Mesodermal cell (in vitro differentiated cells): ENCODE data around the gene FTCD.

Source experiments
- H3K27ac ChIP-seq: 2 replicates; pipeline ENCODE4 v1.7.0; 2013; ENCODE audit warnings: mild to moderate bottlenecking, low read depth, low read length, moderate library complexity; ENCODE audit not compliant: severe bottlenecking
- H3K36me3 ChIP-seq: 2 replicates; pipeline ENCODE4 v1.7.1; 2013; ENCODE audit warnings: mild to moderate bottlenecking, low read length, moderate library complexity; ENCODE audit not compliant: control insufficient read depth, insufficient read depth
- H3K4me1 ChIP-seq: one replicate; pipeline ENCODE4 v1.7.1; 2013; ENCODE audit warnings: mild to moderate bottlenecking, low read length; ENCODE audit not compliant: insufficient read depth, control insufficient read depth, poor library complexity, severe bottlenecking
- H3K4me3 ChIP-seq: 2 replicates; pipeline ENCODE4 v1.7.0; 2013; ENCODE audit warnings: low read length, control low read depth, mild to moderate bottlenecking; ENCODE audit not compliant: insufficient read depth, poor library complexity, severe bottlenecking; ENCODE audit errors: extremely low read depth
- H3K9me3 ChIP-seq: 2 replicates; pipeline ENCODE4 v1.7.1; 2013; ENCODE audit warnings: mild to moderate bottlenecking, low read length, moderate library complexity; ENCODE audit not compliant: control insufficient read depth
- WGBS, 2 experiments: methylation state at CpG; one replicate each; pipeline ENCODE4 v1.1.5; 2013; ENCODE audit warnings: missing lambda C conversion rate in 2 of 2; ENCODE audit not compliant: insufficient coverage in 2 of 2; 5-methylcytosine and 5-hydroxymethylcytosine counted together

Gene FTCD

DNA sequence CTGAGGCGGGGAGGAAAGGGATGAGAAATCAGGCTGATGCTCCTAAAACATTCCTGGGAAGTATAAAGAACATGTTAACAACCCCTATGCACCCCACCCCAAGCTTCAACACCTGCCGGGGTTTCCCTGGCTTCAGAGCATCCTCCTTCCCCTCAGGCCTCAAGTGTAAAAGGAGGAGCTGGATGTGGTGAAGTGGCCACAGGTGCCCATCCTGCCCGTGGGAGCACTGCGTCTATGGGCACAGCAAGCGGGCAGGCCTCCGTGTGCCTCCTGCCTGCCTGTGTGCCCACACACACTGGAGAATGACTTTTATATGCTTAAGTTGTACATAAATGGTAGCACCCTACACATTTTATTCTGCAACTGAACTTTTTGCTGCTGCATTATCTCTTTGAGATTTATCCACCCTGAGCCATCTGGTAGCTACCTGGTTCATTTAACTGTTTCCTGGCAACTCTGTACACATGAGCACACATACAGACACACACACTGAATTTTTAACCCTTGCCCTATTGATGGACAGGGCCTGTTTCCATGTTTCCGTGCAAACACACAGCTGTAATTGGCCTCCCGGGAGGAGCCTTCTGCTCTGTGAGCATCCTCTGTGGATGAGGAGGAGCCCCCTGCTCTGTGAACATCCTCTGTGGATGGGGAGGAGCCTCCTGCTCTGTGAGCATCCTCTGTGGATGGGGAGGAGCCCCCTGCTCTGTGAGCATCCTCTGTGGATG lies 13.4 kb upstream of the FTCD start:
- H3K9me3 ChIP-seq, result no peaks in the 10 kb centered on the region
- H3K4me3 ChIP-seq, result no peak overlapping the region
- peaks cover 3% of the 10 kb centered on the region for H3K36me3 ChIP-seq
- H3K27ac ChIP-seq, result no peak overlapping the region
- WGBS, 2 experiments, result 95 to 96% methylated on average over 4 to 5 of the region's 8 CpGs
- no peaks in the 10 kb centered on the region for H3K4me1 ChIP-seq

DNA sequence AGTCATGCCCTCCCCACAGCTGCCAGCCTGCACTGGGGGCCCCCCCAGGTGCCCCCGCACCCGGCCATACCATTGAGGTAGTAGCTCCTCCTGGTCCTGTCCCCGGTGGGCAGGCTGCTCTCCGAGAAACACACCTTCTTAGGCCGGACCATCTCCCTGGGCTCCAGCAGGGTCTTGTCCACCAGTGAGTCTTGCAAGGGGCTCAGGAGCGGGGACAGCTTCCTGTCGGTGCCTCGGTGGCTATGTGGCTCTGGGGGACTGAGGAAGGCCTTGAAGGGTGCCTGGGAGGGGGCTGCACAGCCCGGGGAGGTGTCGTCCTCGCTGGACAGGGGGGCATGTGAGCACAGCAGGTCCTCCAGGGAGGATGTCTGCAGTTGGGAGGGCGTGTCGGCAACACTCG lies 12.9 kb upstream of the FTCD start:
- H3K27ac ChIP-seq, result no peak overlapping the region
- WGBS, 2 experiments, result 93 to 94% methylated on average over 13 to 14 of the region's 14 CpGs
- H3K4me3 ChIP-seq, result no peak overlapping the region
- H3K9me3 ChIP-seq, result no peaks in the 10 kb centered on the region
- no peaks in the 10 kb centered on the region for H3K4me1 ChIP-seq
- H3K36me3 ChIP-seq, result peaks cover 4% of the 10 kb centered on the region

DNA sequence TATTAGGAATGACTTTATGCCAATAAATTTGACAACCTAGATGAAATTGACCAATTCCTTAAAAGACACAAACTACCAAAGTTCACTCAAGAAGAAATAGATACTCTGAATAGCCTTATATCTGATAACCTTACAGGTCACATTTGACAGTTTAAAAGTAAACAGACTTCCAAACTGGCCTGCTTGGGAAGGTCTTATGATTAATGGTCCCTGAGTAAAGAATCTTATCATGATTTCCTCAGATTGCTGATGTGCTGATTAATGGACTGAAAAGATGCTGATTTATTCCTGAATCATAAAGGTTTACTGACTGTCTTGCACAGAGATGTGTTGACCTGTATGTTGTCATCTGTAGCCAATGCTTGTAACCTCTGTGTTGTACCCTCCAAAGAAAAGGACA lies 9.7 kb upstream of the FTCD start:
- no peak overlapping the region for H3K4me3 ChIP-seq
- peaks cover 16% of the 10 kb centered on the region for H3K36me3 ChIP-seq
- no peaks in the 10 kb centered on the region for H3K4me1 ChIP-seq
- H3K9me3 ChIP-seq, result peaks cover 9% of the 10 kb centered on the region
- no peak overlapping the region for H3K27ac ChIP-seq

DNA sequence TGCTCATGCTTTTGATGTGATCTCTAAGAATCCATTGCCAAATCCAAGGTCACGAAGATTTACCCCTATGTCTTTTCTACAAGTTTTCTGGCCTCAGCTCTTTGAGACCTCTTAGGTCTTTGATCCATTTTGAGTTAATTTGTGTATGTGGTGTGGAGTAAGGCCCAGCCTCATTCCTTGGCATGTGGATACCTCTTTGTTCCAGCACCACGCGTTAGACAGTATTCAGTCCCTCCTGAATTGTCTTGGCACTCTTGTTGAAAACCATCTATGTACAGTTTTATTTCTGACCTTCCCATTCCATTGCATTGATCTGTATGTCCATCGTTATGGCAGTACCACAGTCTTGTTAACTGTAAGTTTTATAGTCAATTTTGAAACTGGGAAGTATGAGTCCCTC lies 8.0 kb upstream of the FTCD start:
- Histone ChIP-seq H3K9me3 (peaks cover 9% of the 10 kb centered on the region), H3K4me1 (no peaks in the 10 kb centered on the region), H3K4me3 (no peak overlapping the region), H3K27ac (no peak overlapping the region), H3K36me3 (peaks cover 23% of the 10 kb centered on the region)
- WGBS, 2 experiments, result 96 to 100% methylated on average over 2 to 4 of the region's 4 CpGs

DNA sequence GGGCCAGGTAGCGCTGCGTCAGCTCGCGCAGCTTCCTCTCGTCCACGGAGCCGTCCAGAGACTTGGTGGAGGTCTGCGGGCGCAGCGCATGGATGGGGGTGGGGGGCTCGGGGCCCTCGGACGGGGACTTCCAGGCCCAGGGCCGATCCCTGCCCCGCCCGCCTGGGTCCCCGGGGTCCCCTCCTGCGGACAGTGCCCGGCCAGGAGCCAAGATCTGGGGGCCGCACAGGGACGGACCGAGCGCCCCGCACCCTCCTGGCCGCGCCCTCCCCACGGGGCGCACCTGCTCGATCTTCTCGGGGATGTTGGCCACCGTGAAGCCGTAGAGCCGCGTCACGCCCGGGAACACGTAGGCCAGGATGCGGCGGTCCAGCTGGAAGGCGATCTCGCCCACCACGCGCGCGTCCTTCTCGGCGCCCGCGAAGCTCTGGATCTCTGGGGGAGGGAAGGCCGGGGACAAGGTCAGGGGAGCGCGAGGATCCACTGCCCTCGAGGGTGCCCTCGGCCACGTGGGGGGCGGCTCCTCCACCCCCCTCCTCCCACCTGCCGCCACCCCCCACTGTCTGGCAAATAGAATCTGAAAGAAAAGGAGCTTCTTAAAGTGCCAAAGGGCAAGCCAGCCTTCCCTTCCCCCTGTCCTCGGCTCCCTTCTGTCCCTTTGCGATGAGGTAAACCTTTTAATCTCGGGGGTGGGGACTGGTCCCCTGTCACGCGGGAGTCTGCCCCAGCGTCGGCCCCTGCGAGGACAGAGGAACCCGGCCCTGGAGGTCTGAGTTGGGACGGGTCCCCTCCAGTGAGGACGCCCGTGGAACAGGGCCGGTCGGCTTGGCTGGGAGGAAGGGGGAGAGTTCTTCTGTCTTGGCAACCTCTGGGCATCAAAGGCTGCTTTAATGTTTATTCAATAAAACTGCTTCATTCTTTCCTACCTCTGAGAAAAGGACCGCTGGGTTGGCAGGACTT lies 6.5 kb upstream of the FTCD start:
- 95 to 96% methylated on average over 46 to 66 of the region's 72 CpGs for WGBS, 2 experiments
- Histone ChIP-seq H3K9me3 (peaks cover 9% of the 10 kb centered on the region), H3K27ac (no peak overlapping the region), H3K4me1 (no peaks in the 10 kb centered on the region), H3K4me3 (no peak overlapping the region), H3K36me3 (peaks cover 23% of the 10 kb centered on the region)

DNA sequence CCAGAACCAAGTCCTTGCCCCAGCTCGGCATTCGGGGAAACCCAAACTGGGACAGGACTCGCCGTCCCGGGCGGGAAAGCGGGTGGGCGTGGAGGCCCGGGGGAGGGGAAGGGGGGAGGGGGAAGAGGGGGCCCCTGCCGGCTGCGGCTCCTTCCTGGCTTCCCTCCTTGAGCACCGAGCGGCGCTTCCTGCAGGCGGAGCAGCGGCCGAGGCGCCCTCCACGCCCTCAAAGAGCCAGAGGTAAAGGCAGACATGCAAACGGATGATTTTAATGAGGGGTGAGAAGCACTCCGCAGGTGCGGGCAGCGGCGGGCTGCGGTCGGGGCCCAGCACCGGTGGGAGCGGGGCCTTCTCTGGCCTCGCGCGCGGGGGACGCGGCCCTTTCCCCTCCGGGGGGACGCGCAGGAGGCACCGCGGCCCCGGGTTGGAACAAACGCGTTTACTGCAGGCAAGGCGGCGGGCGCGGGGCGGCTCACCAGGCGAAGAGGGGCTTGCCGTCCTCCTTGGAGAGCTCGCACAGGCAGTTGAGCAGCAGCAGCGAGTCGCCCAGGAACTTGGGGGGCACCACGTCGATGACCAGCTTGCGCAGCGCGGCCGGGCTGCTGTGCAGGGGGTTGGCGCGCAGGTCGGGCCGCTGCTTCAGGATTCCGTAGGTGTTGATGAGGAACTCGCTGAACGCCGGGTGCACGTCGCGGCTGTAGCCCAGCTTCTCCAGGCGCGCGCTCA lies 5.7 kb upstream of the FTCD start:
- WGBS, 2 experiments, result 96 to 98% methylated on average over 37 to 61 of the region's 72 CpGs
- Histone ChIP-seq H3K4me1 (no peaks in the 10 kb centered on the region), H3K36me3 (peaks cover 25% of the 10 kb centered on the region), H3K4me3 (no peak overlapping the region), H3K9me3 (peaks cover 9% of the 10 kb centered on the region), H3K27ac (no peak overlapping the region)

DNA sequence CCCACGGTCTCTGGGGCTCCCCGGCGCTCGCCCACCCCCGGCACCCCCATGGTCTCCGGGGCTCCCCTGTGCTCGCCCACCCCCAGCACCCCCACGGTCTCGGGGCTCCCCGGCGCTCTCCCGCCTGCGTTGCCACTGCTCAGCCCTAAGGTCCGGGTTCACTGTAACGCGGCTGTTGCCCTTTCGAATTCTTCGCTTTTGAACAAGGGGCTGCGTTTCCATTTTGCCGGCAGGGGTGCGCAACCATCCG lies 5.2 kb upstream of the FTCD start:
- Histone ChIP-seq H3K4me3 (no peak overlapping the region), H3K4me1 (no peaks in the 10 kb centered on the region)
- 97 to 98% methylated on average over 9 to 21 of the region's 22 CpGs for WGBS, 2 experiments

DNA sequence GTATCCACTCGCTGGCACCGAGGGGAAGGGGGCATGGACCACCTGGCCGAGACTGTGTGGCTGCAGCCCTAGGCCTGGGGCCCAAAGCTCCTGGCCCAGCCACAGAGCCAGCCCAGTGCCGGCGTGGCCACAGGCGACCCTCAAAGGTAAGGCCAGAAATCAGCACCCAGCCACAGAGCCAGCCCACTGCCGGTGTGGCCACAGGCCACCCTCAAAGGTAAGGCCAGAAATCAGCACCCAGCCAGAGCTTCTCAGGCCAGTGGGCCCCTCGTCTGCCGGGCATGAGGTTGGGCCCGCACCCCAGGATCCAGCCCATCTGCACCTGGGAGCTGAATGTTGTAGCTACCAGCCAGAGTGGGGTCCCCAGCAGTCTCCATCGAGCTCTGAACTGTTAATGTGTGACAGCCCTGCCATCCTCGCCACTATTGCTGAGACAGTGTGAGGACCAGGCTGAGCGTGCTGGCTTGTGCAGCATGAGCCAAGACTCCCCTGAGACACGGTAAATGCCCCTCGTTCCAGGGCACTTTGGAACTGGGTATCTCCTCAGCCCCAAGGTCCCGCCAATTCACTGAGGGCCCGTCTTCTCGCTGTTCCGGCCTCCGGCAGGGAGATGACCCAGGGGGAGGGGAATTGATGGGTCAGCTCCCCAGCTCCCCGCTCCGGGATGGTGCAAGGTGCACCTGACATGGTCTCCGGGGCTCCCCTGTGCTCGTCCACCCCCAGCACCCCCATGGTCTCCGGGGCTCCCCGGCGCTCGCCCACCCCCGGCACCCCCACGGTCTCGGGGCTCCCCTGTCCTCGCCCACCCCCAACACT lies 4.7 kb upstream of the FTCD start:
- Histone ChIP-seq H3K4me3 (no peak overlapping the region), H3K4me1 (no peaks in the 10 kb centered on the region), H3K9me3 (peaks cover 9% of the 10 kb centered on the region), H3K36me3 (peaks cover 25% of the 10 kb centered on the region), H3K27ac (no peak overlapping the region)
- 92 to 97% methylated on average over 21 to 31 of the region's 32 CpGs for WGBS, 2 experiments

More for the DNA sequence above, 5.2 kb upstream of the FTCD start:
- peaks cover 25% of the 10 kb centered on the region for H3K36me3 ChIP-seq
- H3K9me3 ChIP-seq, result peaks cover 9% of the 10 kb centered on the region
- H3K27ac ChIP-seq, result no peak overlapping the region

DNA sequence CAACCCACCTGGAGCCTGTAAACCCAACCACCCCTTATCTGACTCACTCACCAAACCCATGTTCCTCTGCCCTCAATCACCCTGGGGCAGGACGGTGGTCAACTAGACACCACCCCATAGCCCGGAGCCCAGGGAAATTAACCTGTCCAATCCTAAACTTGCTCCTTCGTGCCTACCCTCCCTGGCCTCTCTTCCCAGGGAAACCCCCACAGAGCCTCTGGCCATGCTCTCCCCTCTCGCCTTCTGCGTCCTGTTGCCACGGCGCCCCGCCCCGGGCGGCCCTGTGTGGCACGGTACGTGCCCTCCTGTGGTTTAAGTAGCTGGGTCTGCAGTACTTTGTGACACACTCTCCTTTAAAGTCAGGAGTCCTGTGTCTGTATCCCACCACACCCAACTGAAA lies 4.0 kb upstream of the FTCD start:
- 96 to 97% methylated on average over 10 to 12 of the region's 12 CpGs for WGBS, 2 experiments
- H3K36me3 ChIP-seq, result peaks cover 25% of the 10 kb centered on the region

DNA sequence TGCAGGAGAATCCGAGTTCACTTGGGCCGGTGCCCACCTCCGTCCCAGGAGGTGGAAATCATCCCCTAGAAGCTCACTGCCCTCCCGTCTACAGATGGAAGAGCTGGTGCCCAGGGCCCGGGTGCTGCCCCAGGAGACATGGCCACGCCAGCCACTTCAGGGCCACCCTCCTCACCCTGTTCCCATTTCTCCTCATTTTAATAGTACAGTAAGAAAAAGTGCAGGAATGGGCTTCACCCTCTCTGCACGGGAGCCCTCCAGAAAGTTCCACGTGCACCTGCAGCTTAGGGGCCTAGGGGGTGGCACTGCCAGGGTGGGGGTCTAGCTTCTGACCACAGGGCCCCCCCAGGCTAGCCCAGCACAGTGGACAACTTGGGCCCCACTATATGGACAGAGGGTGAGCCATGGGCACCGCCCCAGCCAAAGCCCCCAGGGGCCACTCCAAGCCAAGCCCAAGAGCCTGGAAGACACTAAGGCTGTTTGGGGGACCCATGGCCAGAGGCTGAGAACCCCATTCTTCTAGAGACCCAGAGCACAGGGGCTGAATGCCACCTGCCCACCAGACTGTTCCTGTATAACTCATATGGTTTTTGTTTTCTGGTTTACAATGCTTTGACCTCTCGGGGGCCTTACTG lies 3.4 kb upstream of the FTCD start:
- 88 to 98% methylated on average over 7 to 8 of the region's 10 CpGs for WGBS, 2 experiments
- no peaks in the 10 kb centered on the region for H3K4me1 ChIP-seq

More for the DNA sequence above, 4.0 kb upstream of the FTCD start:
- Histone ChIP-seq H3K9me3 (peaks cover 9% of the 10 kb centered on the region), H3K4me1 (no peaks in the 10 kb centered on the region), H3K27ac (no peak overlapping the region), H3K4me3 (no peak overlapping the region)

More for the DNA sequence above, 3.4 kb upstream of the FTCD start:
- Histone ChIP-seq H3K4me3 (no peak overlapping the region), H3K27ac (no peak overlapping the region), H3K9me3 (peaks cover 9% of the 10 kb centered on the region), H3K36me3 (peaks cover 21% of the 10 kb centered on the region)
